Fibroblast of mammary gland (primary cell): ENCODE data around the gene CREB3L4.

ENCODE experiments used
- DNase-seq: peaks from one replicate; pipeline ENCODE4 v3.0.0-alpha.2; 2010; ENCODE audit warnings: low read depth
- H3K4me3 ChIP-seq: 2 replicates; pipeline ENCODE4 v1.5.1; 2011; ENCODE audit warnings: low read depth, mild to moderate bottlenecking, low read length, moderate library complexity; ENCODE audit not compliant: control insufficient read depth
- CTCF ChIP-seq: conservative IDR thresholded peaks from 2 replicates; pipeline ENCODE4 v1.5.1; 2011; ENCODE audit warnings: low read depth, low read length, inconsistent platforms; ENCODE audit not compliant: control insufficient read depth, insufficient read depth

Gene CREB3L4

DNA sequence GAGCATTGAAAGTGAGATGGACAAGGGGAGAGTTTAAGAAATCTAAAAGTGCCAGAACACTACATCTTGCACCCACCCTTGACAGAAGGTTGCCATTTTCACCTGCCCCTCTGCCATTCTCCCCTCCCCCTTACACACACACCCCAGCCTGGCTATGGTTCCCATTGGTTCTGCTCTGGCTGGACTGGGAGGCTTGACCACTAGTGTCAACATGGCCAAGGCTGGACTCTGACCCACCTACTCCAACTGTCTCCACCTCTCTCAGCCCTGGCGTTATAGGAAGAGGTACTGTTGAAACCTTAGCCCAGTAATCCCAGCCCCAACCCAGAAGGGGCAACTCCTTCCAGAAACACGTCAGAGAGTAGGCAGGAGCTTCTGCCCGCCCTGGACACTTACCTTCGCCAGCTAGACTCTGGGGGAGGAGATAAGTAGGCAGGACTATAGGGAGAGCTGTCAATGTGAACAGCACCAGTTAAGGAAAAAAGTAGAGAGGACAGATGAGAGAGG, 13.8 kb upstream of the CREB3L4 start:
- no peak for TF ChIP-seq CTCF
- DNase-seq: no peak
- no peak overlapping the region for H3K4me3 ChIP-seq

GRCh38 chr1:153954826-153955225, 12.9 kb upstream of the CREB3L4 start:
- H3K4me3 ChIP-seq: no peak overlapping the region
- TF ChIP-seq CTCF: no peak
- DNase-seq: no peak

DNA sequence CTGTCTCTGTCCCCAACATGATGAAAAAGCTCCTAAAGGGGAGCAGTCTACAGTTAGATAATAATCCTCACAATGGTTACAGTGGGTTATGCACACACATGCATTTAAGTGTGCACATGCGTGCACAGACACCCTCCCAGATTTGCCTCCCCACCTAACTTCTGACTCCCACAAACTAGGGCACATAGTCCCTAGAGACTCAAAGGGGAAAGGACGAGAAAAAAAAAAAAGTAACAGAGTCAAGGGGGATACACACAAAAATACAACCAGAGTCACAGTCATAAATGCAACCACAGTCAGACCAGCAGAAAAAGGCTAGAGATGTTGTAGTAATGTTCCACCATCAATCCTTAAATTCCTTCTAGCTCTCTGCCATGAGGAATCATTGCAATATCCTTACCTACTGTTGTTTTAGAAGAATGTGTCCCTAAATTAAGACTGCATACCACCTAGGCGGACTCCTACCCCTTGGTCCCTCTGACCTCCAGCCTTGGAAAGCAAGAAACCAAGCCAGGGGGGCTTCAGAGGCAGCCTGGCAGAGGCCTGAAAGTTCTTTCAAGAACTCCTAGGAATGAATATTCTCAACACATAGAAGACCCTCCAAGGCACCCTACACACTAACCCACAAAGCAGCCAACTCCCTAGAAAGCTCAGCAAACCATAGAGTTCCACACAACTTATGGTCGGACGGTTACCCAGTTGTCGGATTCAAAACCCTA, 10.5 kb upstream of the CREB3L4 start:
- TF ChIP-seq CTCF: no peak
- DNase-seq: no peak
- peak overlapping the region; percentile 90 for H3K4me3 ChIP-seq

GRCh38 chr1:153957744-153958110, 10.0 kb upstream of the CREB3L4 start:
- peak overlapping the region; percentile 90 for H3K4me3 ChIP-seq
- no peak for DNase-seq
- no peak for TF ChIP-seq CTCF

GRCh38 chr1:153958111-153958960, 9.4 kb upstream of the CREB3L4 start, which contains the start of gene CRTC2:
CRTC2 (minus strand) TSS chr1:153958612; CDS start chr1:153958497, 115 bp downstream.
- TF ChIP-seq CTCF: no peak
- peak within 1 kb of the TSS; percentile 90 for H3K4me3 ChIP-seq
- peak; percentile 98 for DNase-seq

- H3K4me3 ChIP-seq: peak overlapping the region; percentile 35
- no peak for TF ChIP-seq CTCF
- DNase-seq: no peak
Observed at GRCh38 chr1:153958961-153959260, 8.8 kb upstream of the CREB3L4 start.
